WERI-Rb-1 (cell line): ENCODE results near the gene KDM7A.

Experiments used
- DNase-seq: peaks from one replicate; pipeline ENCODE4 v3.0.0-alpha.2; 2020
- H3K27ac ChIP-seq: fragments of 250-450 bp; sonication (Bioruptor Pico); 2 replicates; pipeline ENCODE4 v1.5.1; 2020; ENCODE audit warnings: mild to moderate bottlenecking, moderate library complexity
- H3K27me3 ChIP-seq: fragments of 250-450 bp; sonication (Bioruptor Pico); 2 replicates; pipeline ENCODE4 v1.5.1; 2021; ENCODE audit warnings: mild to moderate bottlenecking, low read depth, moderate library complexity; ENCODE audit not compliant: insufficient read depth, severe bottlenecking
- H3K36me3 ChIP-seq: fragments of 250-450 bp; sonication (Bioruptor Pico); 2 replicates; pipeline ENCODE4 v1.5.1; 2020; ENCODE audit warnings: mild to moderate bottlenecking, moderate library complexity
- H3K4me3 ChIP-seq: 2 replicates; pipeline ENCODE4 v1.5.1; 2011; ENCODE audit warnings: low read depth, mild to moderate bottlenecking, control low read depth, low read length
- H3K9me3 ChIP-seq: fragments of 250-450 bp; sonication (Bioruptor Pico); 2 replicates; pipeline ENCODE4 v1.5.1; 2021; ENCODE audit warnings: mild to moderate bottlenecking, moderate library complexity; ENCODE audit not compliant: severe bottlenecking
- CTCF ChIP-seq: IDR thresholded peaks from 2 replicates; pipeline ENCODE4 v1.5.1; 2011; ENCODE audit warnings: low read depth, mild to moderate bottlenecking, control low read depth, inconsistent platforms, low read length

KDM7A gene

DNA sequence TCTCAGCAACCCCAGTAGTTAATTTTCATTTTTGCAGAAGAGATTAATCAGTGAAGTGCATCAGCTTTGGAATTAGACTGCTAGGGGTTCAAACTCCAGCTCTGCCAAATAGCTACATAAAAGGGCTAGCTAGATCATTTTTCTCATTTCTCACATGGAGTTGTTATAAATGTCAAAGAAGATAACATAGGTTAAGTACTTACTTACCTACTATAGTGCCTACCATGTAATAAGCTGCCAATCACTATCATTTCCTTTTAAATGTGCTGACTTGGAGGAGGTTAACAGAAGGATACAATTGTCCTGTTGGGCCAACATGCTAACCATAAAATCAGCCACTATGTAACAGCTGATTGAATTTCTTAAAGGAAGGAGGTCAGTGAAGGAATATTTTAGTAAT, 40.7 kb downstream of the KDM7A start:
- H3K36me3 ChIP-seq, result no peaks in the 10 kb centered on the region; the same call in 1 of the 2 replicates
- no peak for TF ChIP-seq CTCF
- no peak overlapping the region for H3K27ac ChIP-seq
- no peak overlapping the region for H3K4me3 ChIP-seq
- no peaks in the 10 kb centered on the region for H3K27me3 ChIP-seq
- no peaks in the 10 kb centered on the region for H3K9me3 ChIP-seq
- DNase-seq, result no peak

GRCh38 chr7:140134039-140134438, 42.7 kb downstream of the KDM7A start:
- Histone ChIP-seq H3K36me3 (no peaks in the 10 kb centered on the region; the same call in 1 of the 2 replicates), H3K4me3 (no peak overlapping the region), H3K27ac (no peak overlapping the region), H3K27me3 (no peaks in the 10 kb centered on the region), H3K9me3 (no peaks in the 10 kb centered on the region)
- DNase-seq, result no peak
- no peak for TF ChIP-seq CTCF

GRCh38 chr7:140127360-140128127, 49.2 kb downstream of the KDM7A start:
- Histone ChIP-seq H3K27me3 (no peaks in the 10 kb centered on the region), H3K27ac (no peak overlapping the region), H3K4me3 (no peak overlapping the region), H3K9me3 (no peaks in the 10 kb centered on the region), H3K36me3 (no peaks in the 10 kb centered on the region)
- no peak for TF ChIP-seq CTCF
- no peak for DNase-seq

GRCh38 chr7:140126435-140127034, 50.2 kb downstream of the KDM7A start:
- no peaks in the 10 kb centered on the region for H3K9me3 ChIP-seq
- H3K27me3 ChIP-seq, result no peaks in the 10 kb centered on the region
- no peak for TF ChIP-seq CTCF
- no peak overlapping the region for H3K27ac ChIP-seq
- no peaks in the 10 kb centered on the region for H3K36me3 ChIP-seq
- H3K4me3 ChIP-seq, result no peak overlapping the region
- DNase-seq, result no peak

DNA sequence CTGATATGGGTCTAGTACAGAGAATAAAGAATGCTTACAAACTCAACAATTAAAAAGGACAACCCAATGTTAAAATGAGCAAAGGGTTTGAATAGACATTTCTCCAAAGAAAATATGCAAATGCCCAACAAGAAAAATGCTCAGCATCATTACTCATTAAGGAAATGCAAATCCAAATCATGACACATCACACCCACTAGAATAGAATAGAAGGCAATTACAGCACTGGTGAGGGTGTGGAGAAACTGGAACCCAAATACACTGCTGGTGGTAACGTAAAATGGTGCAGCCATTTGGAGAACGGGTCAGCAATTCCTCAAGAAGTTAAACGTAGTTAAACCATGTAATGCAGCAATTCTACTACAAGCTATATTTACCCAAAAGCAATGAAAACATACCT, 53.8 kb downstream of the KDM7A start:
- TF ChIP-seq CTCF, result no peak
- no peaks in the 10 kb centered on the region for H3K36me3 ChIP-seq

More for the DNA sequence above, 53.8 kb downstream of the KDM7A start:
- Histone ChIP-seq H3K27me3 (no peaks in the 10 kb centered on the region), H3K9me3 (no peaks in the 10 kb centered on the region), H3K27ac (no peak overlapping the region), H3K4me3 (no peak overlapping the region)
- no peak for DNase-seq
